Osteocyte (in vitro differentiated cells): ENCODE results near the gene DCUN1D1. TPM values are rescaled to one million over a fixed set of nuclear protein-coding genes. Genes with fewer than 3 reads are reported as not detected.

ENCODE experiments used
- DNase-seq: peaks from one replicate; pipeline ENCODE4 v3.0.0; 2021; ENCODE audit warnings: mixed read lengths; ENCODE audit not compliant: unreplicated experiment; ENCODE audit errors: extremely low spot score
- H3K27ac Mint-ChIP-seq: one replicate; pipeline ENCODE4 v1.8.0; 2021; ENCODE audit warnings: mild to moderate bottlenecking, mixed read lengths; ENCODE audit not compliant: unreplicated experiment
- H3K27me3 Mint-ChIP-seq: one replicate; pipeline ENCODE4 v1.8.0; 2021; ENCODE audit warnings: mixed read lengths; ENCODE audit not compliant: unreplicated experiment
- H3K36me3 Mint-ChIP-seq: one replicate; pipeline ENCODE4 v1.8.0; 2021; ENCODE audit warnings: mixed read lengths; ENCODE audit not compliant: unreplicated experiment
- H3K4me1 Mint-ChIP-seq: one replicate; pipeline ENCODE4 v1.8.0; 2021; ENCODE audit warnings: mixed read lengths; ENCODE audit not compliant: unreplicated experiment
- H3K4me3 Mint-ChIP-seq: one replicate; pipeline ENCODE4 v1.8.0; 2021; ENCODE audit warnings: mild to moderate bottlenecking, moderate library complexity, mixed read lengths; ENCODE audit not compliant: unreplicated experiment
- H3K9me3 Mint-ChIP-seq: one replicate; pipeline ENCODE4 v1.8.0; 2021; ENCODE audit warnings: mixed read lengths; ENCODE audit not compliant: unreplicated experiment
- CTCF ChIP-seq: fragments of 200-600 bp; sonication (generic); IDR thresholded peaks from 2 replicates; pipeline ENCODE4 v1.5.0; 2021; ENCODE audit warnings: antibody characterized with exemption, mild to moderate bottlenecking, moderate library complexity
- long read RNA-seq: library from polyadenylated mRNA; unstranded; transcript quantifications from one replicate; pipeline ENCODE4 v2.0.0, GENCODE V29; 2021
- total RNA-seq: library from RNA; stranded (reverse); gene quantifications from 2 replicates; pipeline ENCODE4 v1.2.1, GENCODE V29; 2021

The DCUN1D1 gene
- 52.4 and 56.5 TPM in 2 replicates for total RNA-seq
- long read RNA-seq, full-length matches to known transcripts = 74 of 98 reads
- long read RNA-seq, partial matches to known transcripts = 15 of 98 reads
- long read RNA-seq, other reads (novel, unspliced or antisense) = 9 of 98 reads

- no peak for TF ChIP-seq CTCF
- H3K4me1 Mint-ChIP-seq = peaks cover 19% of the 10 kb centered on the region
- no peaks in the 10 kb centered on the region for H3K27me3 Mint-ChIP-seq
- H3K9me3 Mint-ChIP-seq = no peaks in the 10 kb centered on the region
- peak; percentile 98 for DNase-seq
- no peaks in the 10 kb centered on the region for H3K36me3 Mint-ChIP-seq
- peak within 1 kb of the TSS; percentile 93 for H3K4me3 Mint-ChIP-seq
- peak within 1 kb of the TSS; percentile 83 for H3K27ac Mint-ChIP-seq
These were observed at the start of gene DCUN1D1 for GRCh38 chr3:182980204-182981037. Gene DCUN1D1, minus strand, starts transcription at chr3:182980538. Its CDS starts 49 bp downstream, at chr3:182980489.

- DNase-seq = no peak
- H3K4me3 Mint-ChIP-seq = no peak overlapping the region
- peaks cover 7% of the 10 kb centered on the region for H3K9me3 Mint-ChIP-seq
- no peak overlapping the region for H3K27ac Mint-ChIP-seq
- no peaks in the 10 kb centered on the region for H3K27me3 Mint-ChIP-seq
- H3K4me1 Mint-ChIP-seq = peaks cover 2% of the 10 kb centered on the region
- TF ChIP-seq CTCF = no peak
- H3K36me3 Mint-ChIP-seq = peaks cover 51% of the 10 kb centered on the region
These were observed 48.1 kb upstream of the DCUN1D1 start for GRCh38 chr3:183028416-183028815.

GRCh38 chr3:183027276-183027675 is 46.9 kb upstream of the DCUN1D1 start:
- H3K27ac Mint-ChIP-seq = no peak overlapping the region
- no peaks in the 10 kb centered on the region for H3K27me3 Mint-ChIP-seq
- H3K9me3 Mint-ChIP-seq = peaks cover 7% of the 10 kb centered on the region
- no peak for DNase-seq
- no peaks in the 10 kb centered on the region for H3K4me1 Mint-ChIP-seq
- no peak overlapping the region for H3K4me3 Mint-ChIP-seq
- peaks cover 46% of the 10 kb centered on the region for H3K36me3 Mint-ChIP-seq
- TF ChIP-seq CTCF = no peak

- Mint-ChIP-seq H3K27me3 (no peaks in the 10 kb centered on the region), H3K4me3 (no peak overlapping the region), H3K9me3 (no peaks in the 10 kb centered on the region), H3K36me3 (peaks cover 33% of the 10 kb centered on the region), H3K27ac (no peak overlapping the region), H3K4me1 (no peaks in the 10 kb centered on the region)
- no peak for DNase-seq
- TF ChIP-seq CTCF = no peak
These were observed 42.7 kb upstream of the DCUN1D1 start for GRCh38 chr3:183022936-183023516.
